DND-41 (cell line): ENCODE data around the gene HUNK.
A peak's percentile ranks its signal among the peaks of the same experiment; 100 is the strongest.

Source experiments
- ATAC-seq: fragments of 200-7000 bp; cut with Tn5 transposase; 3 replicates; pipeline ENCODE4 v1.9.1; 2021; ENCODE audit warnings: low read depth; ENCODE audit not compliant: insufficient read depth
- DNase-seq: peaks from one replicate; pipeline ENCODE4 v3.0.0-alpha.2; 2020
- H2AFZ ChIP-seq: 2 replicates; pipeline ENCODE4 v1.6.0; 2012; ENCODE audit warnings: low read depth, low read length
- H3K27ac ChIP-seq: 2 replicates; pipeline ENCODE4 v1.5.1; 2012; ENCODE audit warnings: low read length, inconsistent platforms
- H3K27me3 ChIP-seq: fragments of 200-600 bp; sonication (generic); 2 replicates; pipeline ENCODE4 v1.6.0; 2012; ENCODE audit warnings: low read length, mild to moderate bottlenecking, inconsistent platforms; ENCODE audit not compliant: insufficient read depth, poor library complexity
- H3K36me3 ChIP-seq: 2 replicates; pipeline ENCODE4 v1.5.1; 2012; ENCODE audit warnings: low read length, inconsistent platforms; ENCODE audit not compliant: insufficient read depth
- H3K4me1 ChIP-seq: 2 replicates; pipeline ENCODE4 v1.5.1; 2012; ENCODE audit warnings: mild to moderate bottlenecking, low read length; ENCODE audit not compliant: insufficient read depth
- H3K4me2 ChIP-seq: 2 replicates; pipeline ENCODE4 v1.6.0; 2012; ENCODE audit warnings: mild to moderate bottlenecking, moderate library complexity, low read length, inconsistent platforms; ENCODE audit not compliant: insufficient read depth
- H3K4me3 ChIP-seq, 2 experiments: fragments of 200-600 bp in 1 of 2; shearing (Covaris generic) in 1 of 2; 2 replicates each; pipeline ENCODE4 v1.5.1; 2012 to 2016; ENCODE audit warnings: inconsistent platforms in 2 of 2, low read length in 2 of 2, mild to moderate bottlenecking in 2 of 2, low read depth in 1 of 2, moderate library complexity in 1 of 2
- H3K79me2 ChIP-seq: 2 replicates; pipeline ENCODE4 v1.6.0; 2012; ENCODE audit warnings: low read length, inconsistent platforms; ENCODE audit not compliant: insufficient read depth
- H3K9ac ChIP-seq: 2 replicates; pipeline ENCODE4 v1.6.0; 2012; ENCODE audit warnings: low read depth, mild to moderate bottlenecking, inconsistent platforms, low read length, moderate library complexity
- H3K9me3 ChIP-seq: 2 replicates; pipeline ENCODE4 v1.5.1; 2012; ENCODE audit warnings: low read length, moderate library complexity, mild to moderate bottlenecking, inconsistent platforms; ENCODE audit not compliant: insufficient read depth, severe bottlenecking
- H4K20me1 ChIP-seq: 2 replicates; pipeline ENCODE4 v1.6.0; 2012; ENCODE audit warnings: low read length; ENCODE audit not compliant: insufficient read depth
- CTCF ChIP-seq: IDR thresholded peaks from 2 replicates; pipeline ENCODE4 v1.5.1; 2012; ENCODE audit warnings: borderline replicate concordance, low read length, moderate library complexity, mild to moderate bottlenecking; ENCODE audit not compliant: poor library complexity, severe bottlenecking; ENCODE audit errors: extremely low read depth
- EZH2 ChIP-seq: IDR thresholded peaks from 3 replicates; pipeline ENCODE4 v1.6.1; 2012; ENCODE audit warnings: borderline replicate concordance, low read depth, mild to moderate bottlenecking, moderate library complexity, low read length, inconsistent platforms; ENCODE audit not compliant: severe bottlenecking

HUNK gene

DNA sequence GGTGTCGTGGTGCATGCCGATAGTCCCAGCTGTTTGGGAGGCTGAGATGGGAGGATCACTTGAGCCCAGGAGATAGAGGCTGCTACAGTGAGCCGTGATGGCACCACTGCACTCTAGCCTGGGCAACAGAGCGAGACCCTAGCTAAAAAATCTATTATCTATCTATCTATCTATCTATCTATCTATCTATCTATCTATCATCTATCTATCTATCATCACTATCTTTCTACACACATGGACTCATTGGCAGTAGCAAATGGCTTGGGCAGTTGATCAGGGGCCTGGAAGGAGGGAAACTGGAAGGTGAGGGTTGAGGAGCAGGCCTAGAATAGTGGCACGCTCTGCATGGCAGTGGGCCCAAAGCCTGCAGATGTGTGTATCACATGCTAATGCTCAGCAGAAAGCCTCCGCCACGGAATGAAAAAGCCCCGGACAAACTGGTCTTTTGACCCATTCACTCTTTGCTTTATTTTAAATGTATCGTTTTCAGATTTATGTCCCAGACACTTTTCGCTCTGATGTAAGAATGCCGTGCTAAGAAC, 7.3 kb upstream of the HUNK start:
- H3K9ac ChIP-seq: no peak overlapping the region
- no peak overlapping the region for H3K27ac ChIP-seq
- no peaks in the 10 kb centered on the region for H3K79me2 ChIP-seq
- no peaks in the 10 kb centered on the region for H4K20me1 ChIP-seq
- H3K36me3 ChIP-seq: no peaks in the 10 kb centered on the region
- no peak for TF ChIP-seq EZH2
- TF ChIP-seq CTCF: no peak
- H3K9me3 ChIP-seq: no peaks in the 10 kb centered on the region
- no peak overlapping the region for H3K4me2 ChIP-seq
- no peak for DNase-seq
- H2AFZ ChIP-seq: no peak overlapping the region
- no peak for ATAC-seq
- H3K4me1 ChIP-seq: no peaks in the 10 kb centered on the region
- H3K4me3 ChIP-seq: no peak overlapping the region
- H3K27me3 ChIP-seq: no peaks in the 10 kb centered on the region

- H3K27me3 ChIP-seq: no peaks in the 10 kb centered on the region
- DNase-seq (peak; percentile 67), ATAC-seq (peak; percentile 92)
- no peak overlapping the region for H3K4me3 ChIP-seq
- no peak overlapping the region for H2AFZ ChIP-seq
- no peaks in the 10 kb centered on the region for H3K4me1 ChIP-seq
- H3K36me3 ChIP-seq: no peaks in the 10 kb centered on the region
- peak; percentile 81 for TF ChIP-seq CTCF
- TF ChIP-seq EZH2: no peak
- H4K20me1 ChIP-seq: no peaks in the 10 kb centered on the region
- H3K27ac ChIP-seq: no peak overlapping the region
- H3K4me2 ChIP-seq: no peak overlapping the region
- H3K79me2 ChIP-seq: no peaks in the 10 kb centered on the region
- H3K9ac ChIP-seq: no peak overlapping the region
- no peaks in the 10 kb centered on the region for H3K9me3 ChIP-seq
Observed at GRCh38 chr21:31866077-31866511, 6.7 kb upstream of the HUNK start.

DNA sequence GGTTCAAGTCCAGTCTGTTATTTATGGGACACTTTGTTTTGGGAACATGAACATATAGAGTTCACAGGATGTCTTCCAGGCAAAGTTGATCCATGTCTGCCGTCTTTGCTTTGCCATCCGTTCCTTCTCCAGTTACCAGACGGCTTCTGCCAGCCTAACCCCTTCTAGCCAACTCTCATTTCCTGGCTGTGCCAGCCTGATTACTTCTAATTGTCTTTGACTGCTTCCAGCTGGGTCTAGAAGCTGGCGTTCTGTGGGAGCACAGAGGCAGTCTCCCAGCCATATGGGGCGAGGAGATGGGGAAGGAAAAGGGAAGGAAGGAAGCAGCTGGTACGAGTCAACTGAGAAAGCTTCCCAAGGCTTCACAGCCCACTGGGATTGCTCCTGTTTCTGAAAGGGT, 3.1 kb upstream of the HUNK start:
- Histone ChIP-seq H3K4me1 (no peaks in the 10 kb centered on the region), H3K79me2 (no peaks in the 10 kb centered on the region), H4K20me1 (no peaks in the 10 kb centered on the region), H2AFZ (no peak overlapping the region), H3K9me3 (no peaks in the 10 kb centered on the region), H3K4me2 (no peak overlapping the region), H3K4me3 (no peak overlapping the region), H3K27me3 (no peaks in the 10 kb centered on the region), H3K9ac (no peak overlapping the region), H3K27ac (no peak overlapping the region), H3K36me3 (no peaks in the 10 kb centered on the region)
- DNase-seq: no peak
- TF ChIP-seq CTCF (no peak), EZH2 (no peak)
- no peak for ATAC-seq
